Loucy (cell line): ENCODE data around the gene LAMA5.

Experiments
- CTCF ChIP-seq: fragments of 200-600 bp; sonication (generic); conservative IDR thresholded peaks from 2 replicates; pipeline ENCODE4 v1.5.1; 2014; ENCODE audit warnings: mild to moderate bottlenecking, antibody characterized with exemption, low read length
- EZH2phosphoT487 ChIP-seq: fragments of 200-600 bp; IDR thresholded peaks from 2 replicates; pipeline ENCODE4 v1.6.1; 2018; ENCODE audit warnings: antibody characterized with exemption, mild to moderate bottlenecking, moderate library complexity, borderline replicate concordance

- TF ChIP-seq CTCF (no peak), EZH2phosphoT487 (no peak)
These were observed 21.0 kb upstream of the LAMA5 start for GRCh38 chr20:62387933-62388635.
